Measurements from ENCODE around the gene RBM10. TPM values are rescaled to one million over a fixed set of nuclear protein-coding genes. Genes with fewer than 3 reads are reported as not detected.
"Not testable (repeated sequence)": the region's sequence is repeated elsewhere in the genome, so short reads cannot be mapped to it uniquely, and the experiment has no call there.

Gene RBM10
- total and polyA plus RNA-seq, 2 donors (not counting 1 experiment from before 2014, with no cell fraction given): 48.7 to 51.6 TPM

- Mint-ChIP-seq H3K27ac (no peak overlapping the region), H3K9me3 (ENCODE audit: insufficient read depth) (no peaks in the 10 kb centered on the region), H3K4me3 (no peak overlapping the region), H3K27me3 (no peaks in the 10 kb centered on the region), H3K4me1 (no peaks in the 10 kb centered on the region)
- POLR2A ChIA-PET: no interaction called here
- Histone ChIP-seq H3K79me2 (ENCODE audit: control insufficient read depth, insufficient read depth, low read length) (no peaks in the 10 kb centered on the region), H3K4me2 (replicated peaks; ENCODE audit: low read depth, low read length, poor library complexity, severe bottlenecking) (no peak overlapping the region), H3K4me3 (ENCODE audit: control extremely low read depth in 1 of 5, extremely low read depth in 1 of 5, insufficient read depth in 1 of 5, low read depth in 2 of 5, low read length in 4 of 5) (no peak overlapping the region), H3K36me3 (replicated peaks in 1 of 2; ENCODE audit: control extremely low read depth in 1 of 2, control insufficient read depth in 1 of 2, extremely low read depth in 1 of 2, insufficient read depth in 2 of 2, low read length in 1 of 2) (no peaks in the 10 kb centered on the region), H3K4me1 (ENCODE audit: control insufficient read depth in 2 of 2, insufficient read depth in 2 of 2, low read length in 2 of 2) (no peaks in the 10 kb centered on the region), H3K9ac (ENCODE audit: low read length) (no peak overlapping the region), H2AFZ (ENCODE audit: insufficient read depth, low read depth, low read length, poor library complexity, severe bottlenecking) (no peak overlapping the region), H3K27ac (ENCODE audit: low read length in 2 of 2) (no peak overlapping the region), H4K20me1 (ENCODE audit: control insufficient read depth, insufficient read depth, low read length, poor library complexity, severe bottlenecking) (no peaks in the 10 kb centered on the region), H3K9me3 (ENCODE audit: control extremely low read depth in 1 of 3, control insufficient read depth in 2 of 3, insufficient read depth in 1 of 3, low read length in 2 of 3) (no peaks in the 10 kb centered on the region), H3K27me3 (replicated peaks in 1 of 4; ENCODE audit: control extremely low read depth in 1 of 4, control insufficient read depth in 3 of 4, insufficient read depth in 4 of 4, low read length in 3 of 4) (no peaks in the 10 kb centered on the region)
- DNase-seq (no peak), ATAC-seq (ENCODE audit: low read depth) (no peak)
- 100% methylated on average over 1 of the region's 4 CpGs for WGBS (ENCODE audit: insufficient coverage)
- TF ChIP-seq EZH2 (IDR thresholded peaks at IDR 0.05; ENCODE audit: borderline replicate concordance, insufficient read depth, low read depth, low read length, poor library complexity, severe bottlenecking) (no peak), CTCF (IDR thresholded peaks at IDR 0.05) (no peak)
- intact Hi-C loops (cut with micrococcal nuclease): no loop called here
- CTCF ChIA-PET: no interaction called here
Observed at GRCh38 chrX:47101206-47101605, 43.8 kb upstream of the RBM10 start.

- H3K9ac ChIP-seq (ENCODE audit: low read length); H3K4me3 ChIP-seq (ENCODE audit: control extremely low read depth in 1 of 5, extremely low read depth in 1 of 5, insufficient read depth in 1 of 5, low read depth in 2 of 5, low read length in 4 of 5); CTCF ChIA-PET; H3K27me3 Mint-ChIP-seq; H3K4me1 Mint-ChIP-seq; H3K9me3 Mint-ChIP-seq (ENCODE audit: insufficient read depth); H3K4me3 Mint-ChIP-seq; POLR2A ChIA-PET; H2AFZ ChIP-seq (ENCODE audit: insufficient read depth, low read depth, low read length, poor library complexity, severe bottlenecking); H3K4me2 ChIP-seq (replicated peaks; ENCODE audit: low read depth, low read length, poor library complexity, severe bottlenecking); H3K36me3 ChIP-seq (replicated peaks in 1 of 2; ENCODE audit: control extremely low read depth in 1 of 2, control insufficient read depth in 1 of 2, extremely low read depth in 1 of 2, insufficient read depth in 2 of 2, low read length in 1 of 2); DNase-seq; H4K20me1 ChIP-seq (ENCODE audit: control insufficient read depth, insufficient read depth, low read length, poor library complexity, severe bottlenecking); H3K4me1 ChIP-seq (ENCODE audit: control insufficient read depth in 2 of 2, insufficient read depth in 2 of 2, low read length in 2 of 2); intact Hi-C loops (cut with micrococcal nuclease); ATAC-seq (ENCODE audit: low read depth); H3K79me2 ChIP-seq (ENCODE audit: control insufficient read depth, insufficient read depth, low read length); H3K27me3 ChIP-seq (replicated peaks in 1 of 4; ENCODE audit: control extremely low read depth in 1 of 4, control insufficient read depth in 3 of 4, insufficient read depth in 4 of 4, low read length in 3 of 4); H3K27ac Mint-ChIP-seq; H3K9me3 ChIP-seq (ENCODE audit: control extremely low read depth in 1 of 3, control insufficient read depth in 2 of 3, insufficient read depth in 1 of 3, low read length in 2 of 3); H3K27ac ChIP-seq (ENCODE audit: low read length in 2 of 2): not testable (repeated sequence)
- WGBS (ENCODE audit: insufficient coverage): 100% methylated on average over 10 of the region's 40 CpGs
Observed at GRCh38 chrX:47110936-47111615, 33.9 kb upstream of the RBM10 start.
